ENCODE measurements around the gene PSME3.
A peak's percentile ranks its signal among the peaks of the same experiment; 100 is the strongest.

PSME3 gene

DNA sequence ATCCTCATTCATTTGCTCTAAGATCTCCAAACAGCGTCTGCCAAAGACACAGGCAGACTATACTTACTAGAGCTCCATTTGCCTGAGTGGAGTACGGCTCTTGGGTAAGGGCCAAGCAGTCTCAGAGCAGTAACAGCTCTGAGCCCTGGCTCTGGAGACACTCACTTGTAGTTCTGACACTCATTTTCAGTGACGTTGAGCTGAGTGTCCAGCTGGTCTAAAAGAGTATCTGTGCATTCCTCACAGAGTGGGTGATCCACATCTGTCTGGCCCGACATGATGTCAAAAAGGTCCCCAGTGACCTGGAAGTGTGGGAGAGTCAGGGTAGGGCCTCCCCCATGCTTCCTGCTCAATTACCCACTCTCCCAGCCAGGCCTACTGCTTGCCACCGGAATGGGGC lies 14.8 kb upstream of the PSME3 start:
- peaks cover 10% of the 10 kb centered on the region for H3K4me1 ChIP-seq (ENCODE audit: control insufficient read depth, insufficient read depth, low read length, poor library complexity, severe bottlenecking)
- H3K4me3 ChIP-seq (ENCODE audit: extremely low read depth, insufficient read depth, low read length, poor library complexity, severe bottlenecking): no peak overlapping the region
- no peaks in the 10 kb centered on the region for H3K9me3 ChIP-seq (ENCODE audit: control insufficient read depth, low read length)
- H3K36me3 ChIP-seq (ENCODE audit: control insufficient read depth, insufficient read depth, low read length): peaks cover 92% of the 10 kb centered on the region
- no peak overlapping the region for H3K27ac ChIP-seq (ENCODE audit: low read depth, low read length, severe bottlenecking)
- 90 to 96% methylated on average over 5 of the region's 5 CpGs for WGBS, 2 experiments (ENCODE audit: insufficient coverage in 2 of 2)

DNA sequence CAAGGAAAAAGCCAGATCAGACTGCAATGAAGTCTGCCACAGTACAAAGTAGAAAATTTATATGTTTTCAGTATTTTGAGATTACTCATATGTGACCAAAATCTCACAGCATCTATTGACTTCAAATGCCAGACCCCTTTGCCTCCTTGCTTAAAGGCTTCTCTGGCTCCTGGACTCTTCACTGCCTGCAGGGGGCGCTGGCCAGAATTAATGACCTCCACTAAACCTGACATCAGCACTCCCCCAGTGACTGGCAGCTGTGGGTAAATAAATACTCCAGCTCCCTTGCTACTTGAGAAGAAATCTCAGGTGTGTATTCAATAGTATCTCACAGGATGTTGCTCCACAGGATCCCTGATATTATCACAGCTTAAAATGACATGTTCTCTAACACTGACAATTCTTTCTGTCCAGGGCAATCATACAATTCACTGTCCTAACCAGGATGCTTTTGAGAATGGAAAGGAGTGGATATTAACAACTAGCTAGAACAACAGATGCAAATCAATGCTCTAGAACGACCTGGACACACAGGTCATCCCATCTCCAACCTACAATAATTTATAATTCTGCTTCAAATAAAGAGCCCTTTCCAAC lies 13.2 kb upstream of the PSME3 start:
- peaks cover 10% of the 10 kb centered on the region for H3K4me1 ChIP-seq (ENCODE audit: control insufficient read depth, insufficient read depth, low read length, poor library complexity, severe bottlenecking)
- H3K4me3 ChIP-seq (ENCODE audit: extremely low read depth, insufficient read depth, low read length, poor library complexity, severe bottlenecking): no peak overlapping the region
- 0 to 13% methylated on average over 1 of the region's 2 CpGs for WGBS, 2 experiments (ENCODE audit: insufficient coverage in 2 of 2)
- H3K27ac ChIP-seq (ENCODE audit: low read depth, low read length, severe bottlenecking): no peak overlapping the region
- no peaks in the 10 kb centered on the region for H3K9me3 ChIP-seq (ENCODE audit: control insufficient read depth, low read length)
- H3K36me3 ChIP-seq (ENCODE audit: control insufficient read depth, insufficient read depth, low read length): peaks cover 75% of the 10 kb centered on the region

DNA sequence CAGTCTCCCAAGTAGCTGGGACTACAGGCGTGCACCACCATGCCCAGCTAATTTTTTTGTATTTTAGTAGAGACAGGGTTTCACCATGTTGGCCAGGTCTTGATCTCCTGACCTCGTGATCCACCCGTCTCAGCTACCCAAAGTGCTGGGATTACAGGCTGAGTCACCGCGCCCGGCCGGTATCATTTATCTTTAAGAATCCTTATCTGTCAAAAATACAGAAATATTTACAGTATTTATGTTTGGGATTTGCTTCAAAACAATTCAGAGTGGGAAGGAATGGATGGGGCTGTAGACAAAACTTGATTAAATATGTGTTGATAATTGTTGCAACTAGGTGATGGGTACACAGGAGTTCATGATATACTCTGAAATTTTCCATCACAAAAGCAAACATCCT lies 12.0 kb upstream of the PSME3 start:
- 86 to 100% methylated on average over 1 to 3 of the region's 7 CpGs for WGBS, 2 experiments (ENCODE audit: insufficient coverage in 2 of 2)
- H3K4me1 ChIP-seq (ENCODE audit: control insufficient read depth, insufficient read depth, low read length, poor library complexity, severe bottlenecking): peaks cover 10% of the 10 kb centered on the region

DNA sequence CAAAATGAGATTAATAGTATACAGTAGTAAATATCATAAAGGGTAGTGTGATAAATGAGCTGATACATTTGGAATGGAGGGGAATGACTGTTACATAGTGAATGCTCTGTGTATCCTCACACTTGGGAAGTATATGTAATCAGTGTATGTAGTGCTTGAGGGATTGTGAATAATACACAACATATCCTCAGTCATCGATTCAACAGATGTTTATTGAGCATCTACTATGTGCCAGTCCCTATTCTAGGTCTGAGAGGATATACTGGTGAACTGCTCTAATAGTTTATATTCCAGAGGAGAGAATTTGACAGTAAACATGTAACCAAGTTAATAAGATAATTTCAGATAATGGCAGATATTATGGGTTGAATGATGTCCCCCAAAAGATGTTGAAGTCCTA lies 5.7 kb upstream of the PSME3 start:
- Histone ChIP-seq H3K36me3 (ENCODE audit: control insufficient read depth, insufficient read depth, low read length) (peaks cover 3% of the 10 kb centered on the region), H3K4me3 (ENCODE audit: extremely low read depth, insufficient read depth, low read length, poor library complexity, severe bottlenecking) (no peak overlapping the region), H3K9me3 (ENCODE audit: control insufficient read depth, low read length) (no peaks in the 10 kb centered on the region), H3K4me1 (ENCODE audit: control insufficient read depth, insufficient read depth, low read length, poor library complexity, severe bottlenecking) (peaks cover 7% of the 10 kb centered on the region), H3K27ac (ENCODE audit: low read depth, low read length, severe bottlenecking) (no peak overlapping the region)
- WGBS, 2 experiments (ENCODE audit: insufficient coverage in 2 of 2): no CpG with 5 or more reads among the region's 1 CpG

More for the DNA sequence above, 12.0 kb upstream of the PSME3 start:
- H3K36me3 ChIP-seq (ENCODE audit: control insufficient read depth, insufficient read depth, low read length): peaks cover 64% of the 10 kb centered on the region
- no peaks in the 10 kb centered on the region for H3K9me3 ChIP-seq (ENCODE audit: control insufficient read depth, low read length)
- H3K27ac ChIP-seq (ENCODE audit: low read depth, low read length, severe bottlenecking): no peak overlapping the region
- no peak overlapping the region for H3K4me3 ChIP-seq (ENCODE audit: extremely low read depth, insufficient read depth, low read length, poor library complexity, severe bottlenecking)

DNA sequence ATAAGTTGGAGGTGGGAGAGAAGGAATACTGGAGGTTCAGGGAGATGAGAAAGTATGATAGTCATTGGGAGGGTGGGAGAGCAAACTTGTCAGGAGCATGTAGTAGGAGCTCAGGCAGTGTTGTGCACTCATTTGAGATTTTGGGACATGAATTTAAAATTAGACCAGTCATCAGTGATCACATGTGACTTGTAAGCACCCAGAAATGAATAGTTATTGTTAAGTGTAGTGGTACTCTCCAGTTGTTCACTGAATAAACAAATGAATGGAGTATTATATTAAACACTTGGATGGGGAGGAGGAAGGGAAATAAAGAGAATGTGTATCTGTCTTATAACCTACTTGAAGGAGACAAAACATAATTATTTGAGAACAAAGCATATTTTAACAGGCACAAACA lies 2.2 kb upstream of the PSME3 start:
- Histone ChIP-seq H3K36me3 (ENCODE audit: control insufficient read depth, insufficient read depth, low read length) (peaks cover 16% of the 10 kb centered on the region), H3K9me3 (ENCODE audit: control insufficient read depth, low read length) (no peaks in the 10 kb centered on the region), H3K4me1 (ENCODE audit: control insufficient read depth, insufficient read depth, low read length, poor library complexity, severe bottlenecking) (peaks cover 3% of the 10 kb centered on the region), H3K4me3 (ENCODE audit: extremely low read depth, insufficient read depth, low read length, poor library complexity, severe bottlenecking) (no peak overlapping the region), H3K27ac (ENCODE audit: low read depth, low read length, severe bottlenecking) (no peak overlapping the region)

DNA sequence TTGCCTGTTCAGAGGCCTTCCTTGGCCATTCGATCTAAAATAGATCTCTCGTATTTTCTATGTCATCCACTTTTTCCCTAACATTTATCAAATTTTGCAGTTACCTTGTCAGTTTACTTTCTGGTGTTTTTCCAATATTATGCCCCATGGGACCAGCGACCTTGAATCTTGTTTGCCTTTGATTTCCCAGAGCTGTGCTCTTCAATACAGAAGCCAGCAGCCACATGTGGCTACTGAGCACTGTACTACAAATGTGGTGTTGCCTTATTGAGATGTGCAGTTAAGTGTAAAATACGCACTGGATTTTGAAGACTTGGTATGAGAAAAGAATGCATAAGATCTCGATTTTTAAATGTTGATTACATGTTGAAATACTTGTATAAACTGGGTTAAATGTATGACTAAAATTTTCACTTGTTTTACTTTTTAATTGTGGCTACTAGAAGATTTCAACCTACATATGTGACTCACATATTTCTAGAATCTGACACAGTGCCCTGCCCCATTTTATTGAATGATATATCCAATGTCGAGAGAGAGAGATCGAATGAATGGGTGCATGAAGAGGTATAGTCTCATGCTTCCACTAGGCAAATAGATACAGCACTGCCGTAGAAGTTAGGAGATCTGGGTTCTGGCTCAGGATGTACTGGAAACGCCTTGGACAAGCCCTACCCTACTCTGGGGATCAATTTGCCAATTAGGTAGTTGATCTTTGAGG lies 824 bp upstream of the PSME3 start:
- peak overlapping the region; percentile 85 for H3K27ac ChIP-seq (ENCODE audit: low read depth, low read length, severe bottlenecking)
- H3K36me3 ChIP-seq (ENCODE audit: control insufficient read depth, insufficient read depth, low read length): peaks cover 29% of the 10 kb centered on the region
- H3K4me1 ChIP-seq (ENCODE audit: control insufficient read depth, insufficient read depth, low read length, poor library complexity, severe bottlenecking): peaks cover 3% of the 10 kb centered on the region
- 65 to 70% methylated on average over 7 of the region's 9 CpGs for WGBS, 2 experiments (ENCODE audit: insufficient coverage in 2 of 2)
- peak overlapping the region; percentile 97 for H3K4me3 ChIP-seq (ENCODE audit: extremely low read depth, insufficient read depth, low read length, poor library complexity, severe bottlenecking)
- no peaks in the 10 kb centered on the region for H3K9me3 ChIP-seq (ENCODE audit: control insufficient read depth, low read length)

DNA sequence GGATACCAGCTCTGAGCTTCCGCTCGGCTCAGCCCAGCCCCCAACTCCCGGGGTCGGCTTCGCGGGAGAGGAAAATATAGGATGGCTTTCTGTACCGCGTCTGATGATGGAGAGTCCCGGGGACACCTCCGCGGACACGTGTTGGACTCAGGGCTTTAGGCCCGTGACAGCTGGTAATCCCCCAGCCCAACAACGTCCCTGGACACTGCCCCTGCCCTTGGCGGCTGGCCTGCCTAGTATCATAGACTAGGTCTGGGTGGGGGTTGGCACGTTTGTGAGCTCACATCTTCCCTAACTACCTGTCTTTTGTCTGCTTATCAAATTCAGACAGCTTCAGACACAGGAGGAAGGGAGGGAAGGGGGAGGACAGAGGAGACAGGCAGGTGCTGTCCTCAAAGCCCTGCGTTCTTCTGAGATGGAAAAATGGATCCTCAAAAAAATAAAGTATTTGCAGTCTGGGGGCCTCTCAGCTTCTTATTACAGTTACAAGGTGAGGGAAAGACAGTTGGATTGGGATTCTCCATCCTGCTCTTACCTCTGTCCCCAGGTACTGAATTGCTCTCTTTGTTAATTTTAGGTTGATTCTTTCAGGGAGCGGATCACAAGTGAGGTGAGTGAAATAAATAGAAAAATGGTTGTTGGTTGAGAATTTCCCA lies 698 bp downstream of the PSME3 start:
- Histone ChIP-seq H3K4me3 (ENCODE audit: extremely low read depth, insufficient read depth, low read length, poor library complexity, severe bottlenecking) (peak overlapping the region; percentile 97), H3K36me3 (ENCODE audit: control insufficient read depth, insufficient read depth, low read length) (peaks cover 44% of the 10 kb centered on the region), H3K27ac (ENCODE audit: low read depth, low read length, severe bottlenecking) (peak overlapping the region; percentile 85), H3K9me3 (ENCODE audit: control insufficient read depth, low read length) (no peaks in the 10 kb centered on the region), H3K4me1 (ENCODE audit: control insufficient read depth, insufficient read depth, low read length, poor library complexity, severe bottlenecking) (peaks cover 3% of the 10 kb centered on the region)
- 1 to 15% methylated on average over 9 to 16 of the region's 18 CpGs for WGBS, 2 experiments (ENCODE audit: insufficient coverage in 2 of 2)

DNA sequence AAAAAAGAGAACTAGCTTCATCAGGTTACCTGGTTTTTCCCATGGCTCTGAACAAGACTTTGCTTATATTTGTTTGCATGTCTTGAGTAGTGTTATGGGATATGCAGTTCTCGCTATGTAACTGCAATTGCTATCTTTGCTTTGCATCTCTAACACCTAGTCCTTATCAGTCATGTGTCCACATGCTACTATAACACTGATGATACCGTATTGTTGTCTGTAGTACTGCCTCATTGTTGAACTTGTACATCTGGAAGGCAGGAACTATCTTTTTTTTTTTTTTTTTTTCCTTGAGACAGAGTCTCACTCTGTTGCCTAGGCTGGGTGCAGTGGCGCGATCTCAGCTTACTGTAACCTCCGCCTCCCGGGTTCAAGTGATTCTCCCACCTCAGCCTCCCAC lies 2.5 kb downstream of the PSME3 start:
- Histone ChIP-seq H3K4me1 (ENCODE audit: control insufficient read depth, insufficient read depth, low read length, poor library complexity, severe bottlenecking) (peaks cover 3% of the 10 kb centered on the region), H3K9me3 (ENCODE audit: control insufficient read depth, low read length) (no peaks in the 10 kb centered on the region), H3K36me3 (ENCODE audit: control insufficient read depth, insufficient read depth, low read length) (peaks cover 62% of the 10 kb centered on the region), H3K4me3 (ENCODE audit: extremely low read depth, insufficient read depth, low read length, poor library complexity, severe bottlenecking) (no peak overlapping the region), H3K27ac (ENCODE audit: low read depth, low read length, severe bottlenecking) (no peak overlapping the region)
- 92% methylated on average over 4 to 5 of the region's 6 CpGs for WGBS, 2 experiments (ENCODE audit: insufficient coverage in 2 of 2)

DNA sequence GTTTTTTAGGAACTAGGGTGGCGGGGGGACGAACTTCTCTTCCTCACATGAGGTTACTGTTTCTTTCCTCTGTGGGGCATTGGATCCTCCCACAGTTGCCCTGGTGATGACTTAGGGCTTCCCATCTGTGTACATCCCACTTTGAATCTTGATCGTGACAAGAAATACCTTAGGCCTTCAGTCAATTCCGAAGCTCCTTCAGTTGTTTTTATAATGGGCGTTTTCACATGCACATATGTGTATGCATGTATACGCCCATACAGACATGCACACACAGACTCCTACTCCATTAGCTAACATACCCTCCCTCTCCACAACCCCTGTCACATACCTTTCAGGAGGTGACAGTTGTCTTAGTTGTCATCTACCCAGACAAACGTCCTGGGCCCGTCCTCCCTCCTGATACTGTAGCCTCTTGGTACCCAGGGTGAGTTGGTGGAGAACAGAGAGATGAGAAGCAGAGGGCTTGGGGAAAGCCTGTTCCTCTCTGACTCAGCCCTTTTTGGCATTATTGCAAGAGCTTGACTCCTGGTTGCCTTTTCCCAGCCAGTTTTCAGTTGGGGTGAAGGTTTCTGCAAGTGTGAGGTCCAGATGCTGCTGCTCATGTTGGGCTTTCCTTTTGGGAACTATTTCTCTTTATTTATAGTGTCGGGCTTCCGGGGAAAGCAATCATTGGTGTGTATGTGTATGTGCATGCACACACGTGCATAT lies 8.9 kb downstream of the PSME3 start:
- Histone ChIP-seq H3K27ac (ENCODE audit: low read depth, low read length, severe bottlenecking) (no peak overlapping the region), H3K4me3 (ENCODE audit: extremely low read depth, insufficient read depth, low read length, poor library complexity, severe bottlenecking) (no peak overlapping the region), H3K4me1 (ENCODE audit: control insufficient read depth, insufficient read depth, low read length, poor library complexity, severe bottlenecking) (peaks cover 4% of the 10 kb centered on the region), H3K36me3 (ENCODE audit: control insufficient read depth, insufficient read depth, low read length) (peaks cover 86% of the 10 kb centered on the region), H3K9me3 (ENCODE audit: control insufficient read depth, low read length) (no peaks in the 10 kb centered on the region)
- WGBS, 2 experiments (ENCODE audit: insufficient coverage in 2 of 2): 92 to 96% methylated on average over 4 to 10 of the region's 11 CpGs

DNA sequence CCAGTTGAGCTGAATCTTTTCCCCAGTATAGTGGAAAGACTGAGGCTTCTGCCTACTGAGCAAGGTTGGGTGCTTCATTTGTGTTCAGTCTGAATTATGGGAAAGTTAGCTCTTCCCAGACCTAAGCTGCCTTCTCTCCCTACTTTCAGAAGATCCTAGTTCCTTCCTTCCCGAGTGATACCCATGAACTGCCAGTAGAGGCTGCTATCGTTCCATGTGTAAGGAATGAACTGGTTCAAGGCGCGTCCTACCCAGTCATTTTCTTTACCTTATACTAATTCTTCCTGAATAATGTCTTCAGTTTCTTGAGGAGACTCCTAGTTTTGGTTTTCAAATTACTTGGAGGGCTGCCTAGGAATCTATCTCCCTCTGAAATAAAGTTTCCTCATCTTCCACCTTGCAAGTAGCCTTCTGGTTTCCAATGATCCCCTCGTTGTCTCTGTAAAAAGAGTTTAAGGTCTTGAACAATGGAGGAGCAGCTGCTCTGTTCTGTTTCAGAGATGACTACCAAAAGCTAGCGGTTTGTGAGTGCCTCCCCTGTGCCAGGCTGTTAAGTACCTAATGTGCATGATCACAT lies 10.2 kb downstream of the PSME3 start:
- Histone ChIP-seq H3K9me3 (ENCODE audit: control insufficient read depth, low read length) (no peaks in the 10 kb centered on the region), H3K27ac (ENCODE audit: low read depth, low read length, severe bottlenecking) (no peak overlapping the region), H3K4me1 (ENCODE audit: control insufficient read depth, insufficient read depth, low read length, poor library complexity, severe bottlenecking) (peaks cover 4% of the 10 kb centered on the region), H3K4me3 (ENCODE audit: extremely low read depth, insufficient read depth, low read length, poor library complexity, severe bottlenecking) (no peak overlapping the region), H3K36me3 (ENCODE audit: control insufficient read depth, insufficient read depth, low read length) (peaks cover 73% of the 10 kb centered on the region)
- 58 to 100% methylated on average over 1 to 2 of the region's 6 CpGs for WGBS, 2 experiments (ENCODE audit: insufficient coverage in 2 of 2)

Measured in mesodermal cell (in vitro differentiated cells).